NCI-H187 treated with DMSO at 0.1 percent for 48 hours (cell line): Measurements from ENCODE around the gene KYAT1.

Experiments used
- DNase-seq: peaks from one replicate; lab custom pipeline; 2025; lab: John Stamatoyannopoulos, UW

The KYAT1 gene

DNA sequence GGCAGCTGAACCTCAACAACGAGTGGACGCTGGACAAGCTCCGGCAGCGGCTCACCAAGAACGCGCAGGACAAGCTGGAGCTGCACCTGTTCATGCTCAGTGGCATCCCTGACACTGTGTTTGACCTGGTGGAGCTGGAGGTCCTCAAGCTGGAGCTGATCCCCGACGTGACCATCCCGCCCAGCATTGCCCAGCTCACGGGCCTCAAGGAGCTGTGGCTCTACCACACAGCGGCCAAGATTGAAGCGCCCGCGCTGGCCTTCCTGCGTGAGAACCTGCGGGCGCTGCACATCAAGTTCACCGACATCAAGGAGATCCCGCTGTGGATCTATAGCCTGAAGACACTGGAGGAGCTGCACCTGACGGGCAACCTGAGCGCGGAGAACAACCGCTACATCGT is 26.6 kb upstream of the KYAT1 start:
- DNase-seq = no peak

DNA sequence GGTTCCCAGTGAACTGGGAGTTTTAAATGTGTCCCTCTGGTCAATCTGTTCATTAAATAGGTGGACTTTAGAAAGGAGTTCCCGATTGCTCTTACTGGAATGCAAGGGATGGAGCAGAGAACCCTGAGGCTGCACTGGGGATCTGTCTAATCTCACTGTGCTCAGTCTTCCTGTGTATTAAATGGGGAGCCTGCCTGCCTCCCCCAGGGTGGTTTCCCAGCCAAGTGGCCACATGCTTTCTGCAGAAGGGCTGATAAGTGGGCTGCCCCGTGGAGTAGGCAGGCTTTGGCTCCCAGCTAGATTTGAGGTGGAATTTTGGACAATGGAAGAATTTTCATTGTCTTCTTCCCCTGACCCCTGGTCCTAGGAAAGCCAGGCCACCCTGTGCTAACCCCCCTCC is 25.0 kb upstream of the KYAT1 start:
- no peak for DNase-seq

DNA sequence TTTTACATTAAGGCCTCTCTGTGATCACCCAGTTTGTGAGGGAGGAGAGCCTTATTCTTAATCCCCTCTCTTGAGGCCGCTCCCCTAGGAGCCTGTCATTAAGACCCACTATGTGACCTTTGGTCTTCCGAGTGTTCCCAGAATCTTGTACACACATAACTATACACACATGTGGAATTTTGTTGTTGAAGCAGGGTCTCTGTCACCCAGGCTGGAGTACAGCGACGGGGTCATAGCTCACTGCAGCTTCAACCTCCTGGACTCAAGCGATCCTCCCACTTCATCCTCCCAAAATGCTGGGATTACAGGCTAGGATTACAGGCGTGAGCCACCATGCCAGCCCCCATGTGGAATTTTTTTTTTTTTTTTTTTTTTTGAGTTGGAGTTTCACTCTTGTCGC is 24.2 kb upstream of the KYAT1 start:
- no peak for DNase-seq

DNA sequence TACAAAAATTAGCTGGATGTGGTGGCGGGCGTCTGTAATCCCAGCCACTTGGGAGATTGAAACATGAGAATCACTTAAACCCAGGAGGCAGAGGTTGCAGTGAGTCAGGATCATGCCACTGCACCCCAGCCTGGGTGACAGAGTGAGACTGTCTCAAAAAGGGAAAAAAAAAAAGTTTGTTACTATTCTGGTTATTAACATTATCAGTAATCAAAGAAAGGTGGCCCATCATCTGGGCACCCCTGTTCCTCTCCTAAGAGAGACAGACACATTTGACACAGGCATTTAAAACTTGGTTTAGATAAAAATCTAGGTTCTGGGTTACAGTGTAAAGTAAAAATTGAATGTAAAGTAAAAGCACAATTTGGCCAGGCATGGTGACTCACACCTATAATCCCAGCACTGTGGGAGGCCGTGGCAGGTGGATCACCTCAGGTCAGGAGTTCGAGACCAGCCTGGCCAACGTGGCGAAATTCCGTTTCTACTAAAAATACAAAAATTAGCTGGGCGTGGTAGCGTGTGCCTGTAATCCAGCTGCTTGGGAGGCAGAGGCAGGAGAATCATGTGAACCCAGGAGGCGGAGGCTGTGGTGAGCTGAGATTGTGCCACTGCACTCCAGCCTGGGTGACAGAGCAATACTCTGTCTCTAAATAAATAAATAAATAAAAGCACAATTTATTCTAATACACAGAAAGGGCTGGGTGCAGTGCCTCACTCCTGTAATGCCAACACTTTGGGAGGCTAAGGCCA is 22.3 kb upstream of the KYAT1 start:
- DNase-seq = no peak

DNA sequence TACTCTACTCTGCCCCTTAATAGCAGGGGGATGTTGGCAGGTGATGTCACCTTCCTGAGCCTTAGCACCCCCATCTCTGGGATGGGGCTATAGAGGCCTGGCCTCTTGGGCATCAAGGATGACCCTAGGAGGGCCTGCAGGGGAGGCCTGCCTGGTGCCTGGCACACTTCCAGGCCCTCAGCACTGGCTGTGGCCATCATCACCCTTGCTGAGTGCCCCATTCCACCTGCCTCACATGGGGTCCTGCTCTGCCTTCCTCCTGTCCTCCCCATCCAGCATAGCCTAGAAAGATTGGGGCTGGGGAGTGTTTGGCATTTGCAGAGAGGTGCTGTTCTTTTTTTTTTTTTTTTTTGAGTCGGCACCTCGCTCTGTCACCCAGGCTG is 21.3 kb upstream of the KYAT1 start:
- DNase-seq = no peak

DNA sequence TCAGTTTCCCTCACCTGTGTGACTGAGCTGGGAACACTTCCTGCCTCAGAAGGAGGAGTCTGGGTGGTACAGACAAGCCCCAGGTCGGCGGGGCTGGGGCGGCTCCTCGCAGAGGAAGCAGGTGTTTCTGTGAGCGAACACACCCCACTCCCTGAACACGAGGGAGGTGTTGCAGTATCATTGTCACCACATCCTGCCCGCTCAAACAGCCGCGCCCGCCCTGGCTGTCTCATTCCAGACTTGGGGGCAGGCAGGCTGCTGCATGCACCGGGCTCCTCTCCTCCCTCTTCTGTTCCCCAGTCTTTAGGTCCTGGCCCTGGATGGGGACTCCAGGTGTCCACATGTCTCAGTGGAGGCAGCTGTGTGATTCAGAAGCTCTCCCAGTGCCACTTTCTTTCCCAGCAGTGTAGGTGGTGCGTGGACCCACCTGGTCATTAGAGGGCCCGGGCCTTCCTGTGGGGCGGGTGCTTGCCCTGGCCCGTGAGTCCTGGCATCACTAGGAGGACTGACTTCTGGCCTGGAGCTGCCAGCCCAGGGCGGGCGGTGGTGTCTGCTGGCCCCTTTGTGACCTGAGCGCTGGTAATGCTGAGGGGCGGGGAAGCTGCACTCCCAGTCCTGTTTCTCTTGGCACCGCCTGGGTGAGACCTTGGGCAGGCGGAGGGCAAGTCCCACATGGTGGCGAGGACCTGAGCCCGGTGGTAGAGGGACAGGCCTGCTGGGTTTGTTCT is 20.8 kb upstream of the KYAT1 start:
- no peak for DNase-seq

DNA sequence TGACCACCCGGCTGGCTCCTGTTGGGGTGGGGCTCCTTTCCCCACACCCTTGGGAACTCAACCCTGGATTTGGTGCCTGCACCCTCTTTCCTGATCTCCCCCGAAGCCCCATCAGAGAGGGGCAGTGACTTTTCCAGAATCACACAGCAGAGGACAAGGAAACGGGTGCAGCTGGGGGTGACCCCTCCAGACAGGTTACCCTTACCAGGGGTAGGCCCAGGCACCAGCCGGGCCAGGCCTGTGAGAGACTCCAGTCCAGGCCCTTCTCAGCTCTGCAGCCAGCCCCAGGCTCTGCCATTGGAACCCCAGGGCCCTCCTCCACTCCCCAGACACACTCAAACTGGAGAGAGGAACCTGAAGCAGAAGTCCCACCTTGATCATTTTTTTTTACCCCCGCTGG is 20.1 kb upstream of the KYAT1 start:
- DNase-seq = no peak

DNA sequence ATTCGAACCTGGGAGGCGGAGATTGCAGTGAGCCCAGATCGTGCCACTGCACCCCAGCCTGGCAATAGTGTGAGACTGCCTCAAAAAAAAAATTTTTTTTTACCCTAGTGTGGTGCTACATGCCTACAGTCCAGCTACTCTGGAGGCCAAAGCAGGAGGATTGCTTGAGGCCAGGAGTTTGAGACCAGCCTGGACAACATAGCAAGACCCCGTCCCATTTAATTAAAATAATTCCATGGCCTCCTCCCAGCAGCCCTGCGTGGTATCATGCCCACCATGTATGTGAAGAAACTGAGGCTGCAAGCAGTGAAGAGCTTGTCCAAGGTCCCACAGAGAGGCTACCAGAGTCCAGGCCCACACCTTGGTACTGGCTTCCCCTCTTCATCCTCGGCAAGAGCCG is 19.6 kb upstream of the KYAT1 start:
- DNase-seq = no peak

DNA sequence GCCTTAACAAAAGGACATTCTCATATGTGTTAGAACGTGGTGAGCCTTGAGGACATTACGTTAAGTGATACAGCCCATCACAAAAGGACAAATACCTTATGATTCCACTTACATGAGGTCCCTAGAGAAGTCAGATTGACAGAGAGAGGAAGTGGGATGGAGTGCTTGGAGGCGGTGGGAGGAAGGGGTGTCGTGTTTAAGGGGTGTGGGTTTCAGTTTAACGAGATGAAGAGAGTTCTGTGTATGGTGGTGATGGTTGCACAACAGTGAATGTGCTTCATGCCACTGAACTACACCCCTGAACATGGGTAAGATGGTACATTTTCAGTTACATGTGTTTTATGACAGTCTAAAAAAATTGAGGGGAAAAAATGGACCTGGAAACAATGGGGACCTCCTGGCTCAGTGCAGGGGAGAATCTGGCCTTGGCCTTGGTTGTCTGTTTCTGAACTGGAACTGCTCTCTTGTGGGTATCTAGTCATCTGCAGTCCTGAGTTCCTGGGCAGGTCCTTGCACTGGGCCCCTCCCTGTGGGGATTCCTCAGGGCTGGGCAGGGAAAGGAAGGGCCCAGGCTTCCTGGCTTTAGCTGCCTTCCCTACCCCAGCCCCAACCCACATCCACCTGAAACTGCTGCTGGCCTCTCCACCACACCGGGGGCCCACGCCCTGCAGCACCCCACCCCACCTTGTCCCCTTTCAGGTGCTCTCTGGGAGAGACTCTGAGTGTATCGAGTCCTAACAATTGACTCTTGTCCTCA is 18.0 kb upstream of the KYAT1 start:
- no peak for DNase-seq

DNA sequence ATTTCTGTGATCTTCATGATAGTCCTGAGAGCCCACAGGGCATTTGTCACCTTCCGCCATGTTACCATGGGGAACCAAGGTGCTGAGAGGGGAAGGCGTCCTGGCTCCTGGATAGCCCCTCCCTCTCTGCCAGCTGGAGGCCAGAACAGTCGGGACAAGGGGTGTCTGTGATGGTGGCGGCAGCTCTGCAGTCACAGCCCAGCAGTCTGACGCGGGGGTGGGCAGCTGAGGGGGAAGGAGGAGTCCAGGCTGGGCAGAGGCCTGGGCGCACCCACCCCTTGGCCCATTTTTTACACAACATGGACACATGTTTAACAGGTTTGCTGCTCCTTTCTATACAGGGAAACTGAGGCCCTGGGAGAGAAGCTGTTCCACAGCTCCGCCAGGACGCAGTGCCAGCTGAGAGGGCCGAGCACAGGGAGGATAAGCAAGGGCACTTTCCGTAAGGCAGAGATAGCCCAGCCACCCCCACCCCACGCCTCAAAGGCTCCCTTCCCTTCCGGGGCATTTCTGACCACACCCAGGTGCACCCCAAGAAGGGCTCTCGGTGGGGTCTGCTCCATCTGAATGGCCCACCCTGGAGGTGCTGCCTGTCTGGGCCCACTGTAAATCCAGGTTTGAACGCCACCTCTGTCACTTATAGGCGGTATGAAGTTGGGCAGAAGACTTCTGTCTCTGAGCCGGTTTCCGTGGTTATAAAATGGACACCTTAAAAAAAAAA is 17.3 kb upstream of the KYAT1 start:
- DNase-seq = no peak

DNA sequence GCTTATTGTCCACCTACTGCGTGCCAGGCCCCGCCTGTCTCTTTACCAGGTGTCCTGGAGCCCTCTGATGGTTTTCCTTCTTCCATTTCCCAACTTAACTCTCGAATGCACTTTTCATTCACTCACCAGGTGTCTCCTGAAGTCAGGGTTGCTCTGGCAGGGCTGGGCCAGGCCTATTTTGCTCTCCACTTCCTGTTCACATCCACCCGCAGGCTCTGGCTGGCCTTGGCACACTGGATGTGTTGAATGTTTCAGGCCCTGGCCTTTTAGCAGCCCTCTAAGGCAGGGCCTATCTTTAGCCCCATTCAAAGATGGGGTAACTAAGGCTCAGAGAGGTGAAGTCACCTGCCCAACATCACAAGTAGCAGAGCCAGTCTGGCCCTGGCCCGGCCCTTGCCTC is 16.6 kb upstream of the KYAT1 start:
- no peak for DNase-seq

DNA sequence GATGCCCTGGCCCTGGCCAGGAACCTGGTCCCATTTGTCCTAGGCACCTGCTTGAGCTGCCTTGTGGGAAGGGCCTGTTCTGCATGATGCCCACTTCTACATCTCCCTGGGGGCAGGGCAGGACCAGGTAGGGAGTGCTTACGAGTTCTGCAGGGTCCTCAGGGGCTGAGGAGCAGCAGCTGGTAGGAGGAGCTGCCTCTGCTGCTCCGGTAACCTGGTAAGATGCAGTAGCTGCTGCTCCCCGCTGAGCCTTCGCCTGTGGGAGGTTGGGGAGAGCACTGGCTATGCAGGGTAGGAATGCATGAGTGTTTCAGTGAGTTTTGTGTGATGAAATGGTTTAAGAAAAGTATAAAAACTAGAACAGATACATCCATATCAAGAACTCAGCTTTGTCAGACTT is 13.8 kb upstream of the KYAT1 start:
- DNase-seq = no peak

DNA sequence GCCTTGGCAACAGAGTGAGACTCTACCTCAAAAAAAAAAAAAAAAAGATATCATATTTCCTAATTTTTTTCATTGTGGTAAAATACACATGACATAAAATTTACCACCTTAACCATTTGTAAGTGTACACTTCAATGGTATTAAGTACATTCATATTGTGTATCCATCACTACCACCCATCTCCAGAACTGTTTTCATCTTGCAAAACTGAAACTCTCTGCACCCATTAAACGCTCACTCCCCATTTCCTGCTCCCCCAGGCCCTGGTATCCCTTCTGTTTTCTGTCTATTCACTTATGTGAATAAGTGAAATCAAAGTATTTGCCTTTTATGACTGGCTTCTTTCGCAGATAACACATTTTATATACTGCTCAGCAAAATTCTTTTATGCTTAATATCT is 13.0 kb upstream of the KYAT1 start:
- DNase-seq = no peak

DNA sequence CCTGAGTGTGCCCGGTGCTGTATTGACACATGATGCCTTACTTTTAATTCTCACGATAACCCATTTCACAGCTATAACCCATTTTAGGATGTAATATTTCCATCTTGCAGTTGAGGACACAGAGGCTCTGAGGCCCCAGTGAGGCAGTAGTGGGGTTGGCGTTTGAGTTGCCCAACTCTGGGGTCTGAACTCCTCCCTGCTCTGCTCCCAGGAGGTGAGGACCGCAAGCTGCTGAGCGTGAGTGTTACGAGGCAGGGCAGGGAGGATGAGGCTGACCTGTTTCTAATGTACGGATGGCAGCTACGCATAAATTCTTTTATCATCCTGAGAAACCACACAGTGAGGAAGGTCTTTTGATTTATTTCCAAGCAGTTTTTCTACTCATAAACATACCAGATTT is 11.6 kb upstream of the KYAT1 start:
- no peak for DNase-seq

DNA sequence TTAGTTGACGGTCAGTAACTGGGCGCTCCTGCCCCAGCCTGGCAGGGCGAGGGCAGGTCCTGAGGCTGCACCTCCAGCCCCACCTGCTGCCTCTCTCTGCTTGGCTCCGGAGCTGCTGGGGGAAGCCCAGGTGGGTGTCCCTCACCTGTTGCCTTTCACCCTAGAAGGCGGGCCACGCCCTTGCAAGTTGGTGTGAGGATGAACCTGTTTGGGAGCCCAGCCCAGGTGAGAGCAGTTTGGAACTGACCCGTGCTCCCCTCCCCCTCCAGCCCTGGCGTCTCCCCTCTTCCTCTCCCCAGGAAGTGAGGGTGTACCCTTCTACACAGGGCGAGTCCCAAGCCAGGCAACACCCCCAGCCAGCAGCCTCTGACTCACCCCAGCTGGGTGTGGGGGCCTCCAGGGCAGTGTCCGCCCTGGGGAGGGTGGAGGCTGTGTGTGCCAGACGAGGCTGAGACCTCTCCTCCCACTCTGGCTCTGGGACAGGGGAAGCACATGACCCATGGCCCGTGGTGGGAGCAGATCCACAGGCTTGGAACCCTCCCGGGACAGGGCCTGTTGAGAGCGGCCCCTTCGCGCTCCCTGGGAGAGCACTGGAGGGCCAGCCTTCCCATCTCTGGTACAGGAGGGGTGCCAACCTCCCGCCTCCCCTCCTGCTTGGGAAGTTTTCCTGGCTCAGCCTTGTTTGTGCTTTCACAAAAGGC is 10.6 kb upstream of the KYAT1 start:
- no peak for DNase-seq

DNA sequence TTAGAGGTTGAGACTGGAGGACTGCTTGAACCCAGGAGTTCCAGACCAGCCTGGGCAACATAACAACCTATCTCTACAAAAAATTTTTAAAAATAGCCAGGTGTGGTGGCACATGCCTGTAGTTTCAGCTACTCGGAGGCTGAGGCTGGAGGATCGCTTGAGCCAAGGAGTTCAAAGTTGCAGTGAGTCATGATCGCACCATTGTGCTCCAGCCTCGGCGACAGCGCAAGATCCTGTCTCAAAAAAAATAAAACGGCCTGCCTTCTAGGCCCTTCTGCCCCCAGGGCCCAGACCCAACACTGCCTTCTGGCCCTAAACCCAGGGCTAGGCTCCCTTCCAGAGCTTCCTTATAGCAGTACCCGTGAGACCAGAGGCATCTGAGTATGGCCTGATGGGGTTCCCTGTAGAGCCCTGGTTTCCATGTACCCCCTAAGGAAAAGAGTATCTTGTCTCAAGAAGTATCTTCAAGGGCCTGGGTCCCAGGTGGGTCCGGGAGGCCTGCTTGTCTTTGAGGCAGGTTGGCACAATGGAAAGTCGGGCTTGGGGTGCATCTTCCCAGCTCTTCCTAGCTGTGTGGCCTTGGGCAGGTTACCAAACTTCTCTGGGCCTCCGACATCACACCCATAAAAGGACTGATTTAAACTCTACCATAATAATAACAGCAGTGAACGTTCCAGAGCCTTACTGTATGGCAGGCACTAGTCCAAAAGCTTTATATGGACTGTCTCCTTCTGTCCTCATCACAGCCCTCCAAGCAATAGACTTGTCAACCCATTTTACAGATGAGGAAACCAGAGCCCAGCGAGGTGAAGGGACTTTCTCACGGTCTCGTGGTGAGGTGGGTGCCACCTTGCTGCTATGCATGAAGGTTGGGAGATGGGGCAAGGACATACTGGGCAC is 9.8 kb upstream of the KYAT1 start:
- DNase-seq = no peak

DNA sequence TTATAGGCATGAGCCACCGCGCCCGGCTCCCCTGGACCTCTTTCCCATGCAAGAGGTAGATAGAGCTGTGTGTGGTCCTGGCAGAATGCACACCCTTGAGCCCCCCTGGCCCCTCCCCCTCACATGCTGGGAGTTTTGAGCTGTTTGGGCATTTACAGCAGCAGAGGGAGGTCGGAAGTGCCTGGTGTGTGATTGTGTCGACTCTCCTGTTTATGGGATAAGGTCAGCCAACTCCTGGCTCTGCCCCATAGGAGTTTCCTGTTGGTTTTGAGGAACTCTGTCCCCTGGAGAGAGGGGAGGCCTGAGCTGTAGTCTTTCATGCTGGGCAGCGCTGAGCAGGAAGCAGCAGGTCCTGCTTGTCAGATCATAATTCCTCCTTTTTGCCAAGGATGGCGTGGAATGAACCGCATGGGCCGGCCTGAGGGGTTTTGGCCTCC is 6.2 kb upstream of the KYAT1 start:
- no peak for DNase-seq

DNA sequence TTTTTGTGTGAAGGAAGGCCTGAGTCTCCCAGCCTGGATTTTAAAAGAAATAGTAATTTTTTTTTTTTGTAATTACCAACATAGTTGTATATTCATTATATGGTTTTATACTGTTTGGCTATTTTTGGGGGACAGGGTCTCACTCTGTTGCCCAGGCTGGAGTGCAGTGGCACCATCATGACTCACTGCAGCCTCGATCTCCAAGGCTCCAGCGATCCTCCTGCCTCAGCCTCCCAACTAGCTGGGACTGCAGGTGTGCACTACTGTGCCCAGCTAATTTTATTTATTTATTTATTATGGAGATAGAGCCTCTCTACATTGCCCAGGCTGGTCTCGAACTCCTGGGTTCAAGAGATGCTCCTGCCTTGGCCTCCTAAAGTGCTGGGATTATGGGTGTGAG is 5.3 kb upstream of the KYAT1 start:
- no peak for DNase-seq

DNA sequence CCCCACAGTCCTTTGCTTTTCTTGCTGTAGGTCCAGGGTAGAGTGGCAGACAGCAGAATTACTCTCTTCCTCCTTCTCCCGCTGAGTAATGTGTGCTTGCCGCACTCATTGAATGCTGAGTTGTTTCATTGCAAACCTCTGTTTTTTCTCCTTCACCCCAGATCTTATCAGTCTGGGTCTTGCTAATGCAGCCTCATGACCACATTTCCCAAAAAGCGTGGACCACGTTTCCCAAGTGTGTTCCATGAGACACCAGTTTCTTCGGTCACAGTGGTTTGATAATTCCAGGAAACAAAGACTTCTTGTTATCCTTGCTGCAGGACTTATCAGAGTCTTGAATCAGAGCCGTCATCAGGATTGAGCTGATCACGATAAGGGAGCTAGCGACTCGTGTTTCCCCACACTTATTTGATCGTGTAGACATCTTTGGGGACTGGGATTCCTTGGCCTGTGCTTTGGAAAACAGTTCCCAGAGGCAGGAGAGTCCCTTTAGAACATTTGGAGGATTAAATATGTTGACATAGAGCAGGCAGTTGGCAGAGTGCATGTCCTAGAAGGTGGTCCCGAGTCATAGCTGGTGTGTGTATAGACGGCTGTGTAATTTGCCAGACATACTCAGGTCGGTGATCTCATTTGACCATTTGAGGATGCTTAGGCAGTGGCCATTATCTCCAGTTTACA is 4.6 kb upstream of the KYAT1 start:
- DNase-seq = no peak

DNA sequence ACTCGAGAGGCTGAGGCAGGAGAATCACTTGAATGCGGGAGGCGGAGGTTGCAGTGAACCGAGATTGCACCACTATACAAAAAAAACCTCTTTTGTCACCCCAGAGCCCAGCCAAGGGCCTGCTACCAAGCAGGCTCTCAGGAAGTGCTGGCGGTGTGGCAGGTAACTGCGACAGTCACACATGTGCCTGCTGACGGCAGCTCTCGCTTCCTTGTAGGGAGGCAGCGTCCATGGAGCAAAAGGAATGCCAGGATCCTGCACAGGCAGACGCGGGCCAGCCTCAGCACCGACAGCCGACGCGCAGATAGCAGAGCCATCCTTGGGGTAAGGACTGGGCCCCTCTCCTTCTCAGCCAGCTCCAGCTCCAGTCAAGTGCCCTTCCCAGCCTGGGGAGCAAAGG is 4.0 kb upstream of the KYAT1 start:
- DNase-seq = no peak
